HG03571 (cell line): ENCODE data around the gene DTNB.

ENCODE experiments used
- ATAC-seq: cut with Tn5 transposase; IDR thresholded peaks from one replicate; pipeline ENCODE4 v1.9.1; 2021; ENCODE audit not compliant: unreplicated experiment

Gene DTNB

GRCh38 chr2:25592766-25593292, 80.5 kb downstream of the DTNB start:
- ATAC-seq: no peak

DNA sequence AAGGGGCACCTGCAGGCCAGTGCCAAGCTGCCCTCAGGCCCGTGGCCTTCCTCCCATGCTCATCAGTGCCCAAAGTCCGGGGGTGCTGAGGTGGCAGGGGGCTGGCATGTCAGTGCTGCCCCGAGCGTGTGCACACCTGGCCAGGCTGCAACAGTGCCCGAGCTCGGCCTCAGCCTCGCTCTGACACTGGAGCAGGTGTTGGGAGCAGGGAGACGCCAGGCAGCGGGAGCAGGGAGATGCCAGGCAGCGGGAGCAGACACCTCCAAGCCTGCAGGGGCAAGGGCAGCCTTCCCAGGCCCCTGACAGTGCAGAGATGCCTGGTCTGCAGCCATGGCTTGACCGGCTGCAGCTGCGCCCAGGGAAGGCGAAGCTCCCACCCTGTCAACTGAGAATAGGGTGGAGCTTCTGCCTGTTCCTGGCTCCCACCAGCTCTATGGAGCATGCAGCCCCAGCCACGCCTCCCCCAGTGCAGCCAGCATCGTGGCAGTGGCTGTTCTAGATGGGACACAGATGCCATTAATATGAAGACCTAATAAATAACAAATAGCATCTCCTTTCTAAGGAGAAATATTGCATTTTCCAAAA, 82.4 kb downstream of the DTNB start:
- no peak for ATAC-seq

- no peak for ATAC-seq
Observed at GRCh38 chr2:25589676-25590205, 83.6 kb downstream of the DTNB start.

DNA sequence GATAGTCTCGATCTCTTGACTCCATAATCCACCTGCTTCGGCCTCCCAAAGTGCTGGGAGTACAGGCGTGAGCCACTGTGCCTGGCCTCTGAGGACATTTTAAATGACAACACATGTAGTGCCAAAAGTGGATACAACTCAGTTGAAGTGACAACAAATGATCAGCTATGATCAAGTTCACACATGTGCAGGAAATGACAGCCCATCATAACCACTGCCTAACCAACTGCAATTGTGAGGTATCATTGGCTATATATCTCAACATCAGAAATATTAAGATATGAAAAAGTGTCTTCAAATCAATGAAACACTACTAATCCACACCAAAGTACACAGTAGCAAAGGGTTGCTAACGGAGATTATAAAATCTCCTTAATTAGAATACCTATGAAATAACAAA, 84.8 kb downstream of the DTNB start:
- ATAC-seq: no peak

DNA sequence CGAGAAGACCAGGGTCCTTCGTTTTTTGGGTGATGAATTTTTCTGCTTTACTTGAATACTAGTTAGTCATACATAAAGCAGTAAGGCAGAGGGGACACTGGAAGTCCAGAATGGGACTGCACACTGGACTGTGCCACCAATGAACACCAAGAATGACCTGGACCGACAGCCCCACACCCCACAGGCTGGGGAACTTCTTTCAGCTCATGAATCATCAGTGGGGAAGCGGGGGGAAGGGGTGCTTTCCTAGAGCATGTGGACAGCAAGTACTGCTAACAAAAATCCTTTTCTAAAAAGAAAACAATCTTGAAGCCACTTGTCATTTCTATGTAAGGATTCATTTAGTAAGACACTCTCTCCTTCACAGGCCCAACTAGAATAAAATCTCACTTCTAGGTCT, 86.0 kb downstream of the DTNB start:
- ATAC-seq: peak; percentile 13

DNA sequence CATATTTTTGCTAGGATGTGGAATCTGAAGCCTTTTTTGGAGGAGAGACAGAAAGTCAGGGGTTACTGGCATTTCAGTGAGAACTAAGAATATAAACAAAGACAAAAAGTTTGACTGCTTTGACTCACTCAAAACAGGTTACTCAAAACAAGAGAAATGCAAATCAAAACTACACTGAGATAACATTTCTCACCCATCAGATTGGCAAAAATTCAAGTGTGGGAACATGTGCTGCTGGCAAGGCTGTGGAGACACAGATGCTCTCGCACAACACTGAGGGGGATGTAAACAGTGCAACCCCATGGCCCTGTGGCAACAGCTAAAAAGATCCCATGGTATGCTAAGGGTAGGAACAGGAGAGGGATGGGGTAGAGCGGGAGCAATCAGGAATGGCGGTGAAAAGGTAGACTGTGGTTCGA, 86.6 kb downstream of the DTNB start:
- ATAC-seq: peak; percentile 67

GRCh38 chr2:25585189-25585588, 88.2 kb downstream of the DTNB start:
- ATAC-seq: no peak

GRCh38 chr2:25582077-25582830, 91.1 kb downstream of the DTNB start:
- peak; percentile 63 for ATAC-seq

DNA sequence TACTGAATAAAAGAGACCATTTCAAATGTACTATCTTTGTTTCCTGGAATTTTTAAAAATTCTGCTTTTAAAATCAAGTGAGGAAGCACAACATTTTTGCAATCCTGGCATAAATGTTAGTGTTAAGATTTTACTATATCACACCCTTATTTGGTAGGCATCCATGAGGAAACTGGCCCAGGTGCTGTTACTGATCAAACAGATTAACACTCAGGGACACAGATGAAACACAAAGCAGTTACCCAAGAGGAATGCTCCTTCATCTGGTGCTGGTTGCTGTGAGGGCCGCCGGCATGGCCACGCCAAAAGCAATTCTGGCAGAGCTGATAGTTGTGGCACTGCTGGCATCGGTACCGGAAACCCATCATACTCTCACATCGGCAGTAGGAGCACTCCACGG, 96.8 kb downstream of the DTNB start:
- ATAC-seq: no peak

DNA sequence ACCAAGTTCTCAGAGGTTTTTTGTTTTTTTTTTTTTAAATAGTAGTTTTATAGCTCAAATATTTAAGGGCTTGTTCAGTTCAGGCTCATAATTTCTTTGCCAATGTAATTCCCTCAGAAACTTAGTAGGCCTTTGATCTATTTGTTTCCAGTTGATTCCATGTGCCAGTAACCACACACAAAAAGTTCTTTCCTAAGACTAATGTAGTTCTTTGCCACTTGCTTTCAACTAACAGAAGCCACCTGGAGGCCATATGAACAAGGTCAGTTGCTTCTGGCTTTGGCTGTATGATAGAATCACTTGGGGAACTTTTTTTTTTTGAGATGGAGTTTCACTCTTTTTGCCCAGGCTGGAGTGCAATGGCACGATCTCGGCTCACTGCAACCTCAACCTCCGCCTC, 100.7 kb downstream of the DTNB start:
- ATAC-seq: no peak

DNA sequence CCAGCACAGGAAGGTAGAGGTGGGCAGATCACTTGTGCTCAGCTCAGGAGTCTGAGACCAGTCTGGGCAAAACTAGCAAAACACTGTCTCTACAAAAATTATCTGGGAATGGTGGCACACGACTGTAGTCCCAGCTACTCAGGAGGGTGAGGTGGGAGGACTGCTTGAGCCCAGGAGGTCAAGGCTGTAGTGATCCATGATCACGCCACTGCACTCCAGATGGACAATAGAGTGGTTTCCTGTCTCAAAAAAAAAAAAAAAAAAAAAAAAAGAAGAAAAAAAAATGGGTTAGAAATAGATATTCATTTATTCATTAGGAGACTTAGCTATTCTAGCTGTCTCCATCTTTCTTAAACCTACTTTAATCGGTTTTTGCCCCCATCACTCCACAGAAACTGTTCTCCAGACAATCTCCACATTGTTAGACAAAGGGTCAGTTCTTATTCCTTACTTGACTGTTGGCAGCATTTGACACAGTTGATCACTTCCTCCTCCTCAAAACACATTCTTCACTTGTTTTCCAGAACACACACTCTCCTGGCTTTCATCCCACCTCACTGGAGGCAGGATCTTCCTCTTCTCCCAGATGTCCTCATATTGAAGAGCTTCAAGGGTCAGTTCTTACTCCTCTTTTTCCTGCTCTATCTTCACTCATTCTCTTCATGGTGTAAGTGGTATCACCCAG, 103.1 kb downstream of the DTNB start:
- ATAC-seq: no peak

DNA sequence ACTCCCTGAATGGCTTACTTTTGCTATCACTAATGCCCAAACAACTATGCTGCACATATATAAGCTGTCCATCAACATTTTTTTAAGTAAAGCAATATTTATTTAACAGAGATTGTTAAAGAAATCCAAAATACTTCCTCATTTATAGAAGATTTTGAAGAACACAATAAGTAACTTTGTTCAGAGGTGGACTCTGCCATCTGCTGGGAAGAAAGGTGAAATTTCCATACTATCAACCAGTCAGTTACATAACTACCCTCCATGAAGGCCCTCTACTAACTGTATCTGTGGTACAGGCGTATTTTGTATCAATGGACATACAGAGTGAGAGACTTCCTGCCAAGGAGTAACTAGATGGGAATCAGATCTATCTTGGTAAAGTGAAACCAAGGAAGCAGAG, 106.0 kb downstream of the DTNB start:
- no peak for ATAC-seq

- peak; percentile 70 for ATAC-seq
Observed at GRCh38 chr2:25566694-25567093, 106.7 kb downstream of the DTNB start.

DNA sequence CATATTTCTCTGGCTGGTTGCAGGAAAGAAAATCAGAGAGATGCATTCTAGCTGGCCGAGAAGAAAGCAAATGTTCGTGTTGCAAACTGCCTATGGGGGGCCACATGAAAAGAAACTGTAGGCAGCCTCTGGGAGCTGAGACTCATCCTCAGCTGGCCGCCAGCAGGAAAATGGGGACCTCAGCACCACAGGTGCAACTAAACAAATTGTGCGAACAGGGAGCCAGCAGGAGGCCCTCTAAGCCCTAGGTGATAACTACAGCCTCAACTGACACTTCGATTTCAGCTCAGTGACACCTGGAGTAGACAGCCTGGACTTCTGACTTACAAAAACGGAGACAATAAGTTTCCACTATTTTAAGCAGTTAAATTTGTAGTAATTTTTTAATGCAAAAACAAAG, 107.3 kb downstream of the DTNB start:
- no peak for ATAC-seq

DNA sequence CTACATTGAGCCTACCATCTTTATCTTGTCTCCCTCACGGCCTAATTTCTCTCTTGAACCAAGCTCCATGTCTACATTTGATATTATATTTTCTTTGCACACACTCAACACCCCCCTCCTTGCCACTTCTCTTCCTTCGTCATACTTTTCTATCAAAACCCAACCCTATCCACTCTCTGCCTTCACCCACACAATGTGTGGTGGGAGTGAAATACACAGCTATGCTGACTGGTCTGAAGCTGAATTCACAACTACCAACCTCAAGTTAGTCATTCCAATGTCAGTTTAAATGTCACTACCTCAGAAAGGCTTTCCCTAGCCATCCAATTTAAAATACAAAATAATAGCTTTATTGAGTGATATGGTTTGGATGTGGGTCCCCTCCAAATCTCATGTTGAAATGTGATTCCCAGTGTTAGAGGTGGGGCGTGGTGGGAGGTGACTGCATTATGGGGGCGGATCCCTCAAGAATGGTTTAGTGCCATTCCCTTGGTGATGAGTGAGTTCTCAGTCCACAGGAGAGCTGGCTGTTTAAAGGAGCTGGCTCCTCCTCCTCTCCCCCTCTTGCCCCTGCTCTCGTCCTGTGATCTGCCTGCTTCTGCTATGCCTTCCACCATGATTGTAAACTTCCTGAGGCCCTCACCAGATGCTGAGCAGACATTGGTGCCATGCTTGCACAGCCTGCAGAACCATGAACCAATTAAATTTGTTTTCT, 112.1 kb downstream of the DTNB start:
- ATAC-seq: no peak

DNA sequence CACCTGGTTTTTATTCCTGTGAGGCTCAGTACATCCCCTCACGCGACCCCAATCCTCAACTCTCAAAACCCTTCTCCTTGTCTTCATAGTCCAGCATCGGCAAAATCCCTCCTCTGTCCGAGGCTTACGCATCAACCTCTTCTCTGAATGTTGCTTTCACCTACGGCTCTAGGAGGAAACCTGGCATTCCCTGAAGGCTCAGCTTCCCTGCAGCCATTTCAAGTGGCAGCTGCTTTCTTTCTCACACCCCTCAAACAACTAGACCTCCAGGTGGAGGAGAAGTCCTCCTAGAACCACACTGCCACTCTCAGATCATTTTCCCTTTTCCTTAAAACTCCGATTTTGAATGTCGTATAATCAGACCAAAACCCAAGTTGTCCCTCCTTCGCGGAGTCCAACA, 114.2 kb downstream of the DTNB start:
- ATAC-seq: no peak

DNA sequence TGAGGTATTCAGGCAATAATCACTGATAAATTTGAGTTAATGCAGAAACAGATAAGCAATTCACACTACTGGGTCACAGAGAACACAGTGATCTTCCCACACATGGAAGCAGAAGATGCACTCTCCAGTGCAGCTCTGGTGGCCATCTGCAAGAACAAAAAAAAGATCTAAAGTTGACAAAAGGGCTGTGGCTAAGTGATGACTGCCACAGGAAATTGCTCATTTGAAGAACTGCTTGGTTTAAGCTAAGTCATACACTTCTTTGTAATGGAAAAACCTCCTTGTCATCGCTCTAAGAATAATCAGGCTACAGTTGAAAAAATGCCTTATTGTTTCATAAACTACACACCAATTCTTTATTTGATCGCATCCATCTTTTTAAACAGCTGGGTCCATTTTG, 115.1 kb downstream of the DTNB start:
- no peak for ATAC-seq

DNA sequence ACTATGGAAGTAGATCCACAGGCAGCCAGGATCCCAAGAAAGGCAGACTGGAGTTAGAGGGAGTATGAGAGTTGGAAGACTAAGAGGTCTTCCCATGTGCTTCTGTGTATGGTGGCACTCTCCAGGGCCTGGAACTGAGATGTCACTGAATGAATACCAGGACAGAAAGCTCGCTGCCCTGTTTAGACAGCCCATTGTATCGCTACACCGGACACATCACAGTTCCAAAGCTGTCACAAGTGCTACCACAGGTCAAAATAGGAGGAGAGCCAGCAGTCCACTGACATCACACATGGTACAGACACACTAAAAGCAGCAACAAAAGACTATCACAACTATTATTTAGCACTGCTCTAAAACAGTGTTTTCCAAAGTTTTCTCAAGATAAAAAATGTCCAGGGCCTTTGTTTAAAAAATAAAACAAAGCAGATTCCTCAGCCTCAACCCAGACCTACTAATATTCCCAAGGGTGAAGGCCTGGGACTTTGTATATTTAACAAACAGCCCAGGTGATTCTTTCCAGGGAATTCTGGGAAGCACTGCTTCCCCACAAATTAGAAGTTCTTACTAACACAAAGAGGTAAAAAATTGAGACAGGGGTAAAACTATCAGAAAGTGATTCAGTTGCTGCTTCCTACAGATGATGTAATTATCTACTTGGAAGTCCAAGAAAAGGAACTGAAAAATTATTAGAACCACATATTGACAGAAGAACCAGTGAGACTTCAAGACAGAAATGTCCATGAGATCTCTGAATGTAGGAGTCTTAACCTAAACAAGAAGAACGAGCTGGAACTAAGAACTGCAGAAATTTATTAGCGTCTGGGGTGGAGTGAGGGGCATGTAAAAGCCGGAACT, 116.0 kb downstream of the DTNB start:
- ATAC-seq: no peak

DNA sequence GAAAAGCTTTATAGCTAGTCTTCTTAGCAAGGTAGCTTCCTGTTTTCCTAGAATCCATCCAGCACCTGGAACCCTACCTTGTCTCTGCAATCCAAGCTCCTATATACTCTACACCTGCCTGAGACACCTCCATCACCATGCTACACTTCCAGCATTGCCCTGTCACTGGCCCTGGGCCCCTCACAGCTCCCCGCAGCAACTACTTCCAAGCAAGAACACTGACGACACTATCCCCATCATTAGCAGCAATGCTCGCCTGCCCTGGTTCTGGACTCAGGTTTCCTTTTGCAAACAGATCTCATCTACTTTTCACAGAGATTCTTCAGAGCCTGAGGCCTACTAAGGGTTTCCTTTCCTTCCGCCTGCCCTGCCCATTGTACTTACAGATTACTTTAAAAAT, 121.1 kb downstream of the DTNB start:
- ATAC-seq: no peak

- ATAC-seq: no peak
Observed at GRCh38 chr2:25551316-25551715, 122.1 kb downstream of the DTNB start.
